Activated CD8-positive, alpha-beta memory T cell treated with anti-CD3 and anti-CD28 coated beads, Interleukin-2, amount 10 ng/mL, durations not matched to agents 7 days and 5 days (primary cell): Measurements from ENCODE around the gene ZNF281. TPM values are rescaled to one million over a fixed set of nuclear protein-coding genes. Genes with fewer than 3 reads are reported as not detected.

Experiments
- ATAC-seq: fragments of 150-1000 bp; cut with Tn5 transposase; one replicate; pipeline ENCODE4 v1.10.0; 2021; ENCODE audit warnings: moderate library complexity
- CTCF ChIA-PET: fragments of 350-600 bp; sonication (Branson Sonifier 250); formaldehyde crosslinking; loops from one replicate; lab custom pipeline; 2021; ENCODE audit warnings: antibody characterized with exemption; lab: Charles Lee
- DNase-seq: peaks from one replicate; pipeline ENCODE4 v3.0.0-alpha.2; 2020
- H3K27ac Mint-ChIP-seq: one replicate; pipeline ENCODE4 v1.8.0; 2021; ENCODE audit warnings: mild to moderate bottlenecking, mixed read lengths
- H3K27me3 Mint-ChIP-seq: one replicate; pipeline ENCODE4 v1.8.0; 2021; ENCODE audit warnings: mixed read lengths
- H3K36me3 Mint-ChIP-seq: one replicate; pipeline ENCODE4 v1.8.0; 2021; ENCODE audit warnings: mild to moderate bottlenecking, mixed read lengths
- H3K4me1 Mint-ChIP-seq: one replicate; pipeline ENCODE4 v1.8.0; 2021; ENCODE audit warnings: mixed read lengths
- H3K4me3 Mint-ChIP-seq: one replicate; pipeline ENCODE4 v1.8.0; 2021; ENCODE audit warnings: mild to moderate bottlenecking, moderate library complexity, mixed read lengths
- H3K9me3 Mint-ChIP-seq: one replicate; pipeline ENCODE4 v1.8.0; 2022; ENCODE audit warnings: low read depth, mixed read lengths
- total RNA-seq, 2 experiments: library from RNA; stranded (reverse); gene quantifications; one replicate each; pipeline ENCODE4 v1.2.3, GENCODE V29; 2021

Gene ZNF281, protein sequence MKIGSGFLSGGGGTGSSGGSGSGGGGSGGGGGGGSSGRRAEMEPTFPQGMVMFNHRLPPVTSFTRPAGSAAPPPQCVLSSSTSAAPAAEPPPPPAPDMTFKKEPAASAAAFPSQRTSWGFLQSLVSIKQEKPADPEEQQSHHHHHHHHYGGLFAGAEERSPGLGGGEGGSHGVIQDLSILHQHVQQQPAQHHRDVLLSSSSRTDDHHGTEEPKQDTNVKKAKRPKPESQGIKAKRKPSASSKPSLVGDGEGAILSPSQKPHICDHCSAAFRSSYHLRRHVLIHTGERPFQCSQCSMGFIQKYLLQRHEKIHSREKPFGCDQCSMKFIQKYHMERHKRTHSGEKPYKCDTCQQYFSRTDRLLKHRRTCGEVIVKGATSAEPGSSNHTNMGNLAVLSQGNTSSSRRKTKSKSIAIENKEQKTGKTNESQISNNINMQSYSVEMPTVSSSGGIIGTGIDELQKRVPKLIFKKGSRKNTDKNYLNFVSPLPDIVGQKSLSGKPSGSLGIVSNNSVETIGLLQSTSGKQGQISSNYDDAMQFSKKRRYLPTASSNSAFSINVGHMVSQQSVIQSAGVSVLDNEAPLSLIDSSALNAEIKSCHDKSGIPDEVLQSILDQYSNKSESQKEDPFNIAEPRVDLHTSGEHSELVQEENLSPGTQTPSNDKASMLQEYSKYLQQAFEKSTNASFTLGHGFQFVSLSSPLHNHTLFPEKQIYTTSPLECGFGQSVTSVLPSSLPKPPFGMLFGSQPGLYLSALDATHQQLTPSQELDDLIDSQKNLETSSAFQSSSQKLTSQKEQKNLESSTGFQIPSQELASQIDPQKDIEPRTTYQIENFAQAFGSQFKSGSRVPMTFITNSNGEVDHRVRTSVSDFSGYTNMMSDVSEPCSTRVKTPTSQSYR
- 10 to 100 TPM; 11.9 to 20.6 TPM for total RNA-seq

DNA sequence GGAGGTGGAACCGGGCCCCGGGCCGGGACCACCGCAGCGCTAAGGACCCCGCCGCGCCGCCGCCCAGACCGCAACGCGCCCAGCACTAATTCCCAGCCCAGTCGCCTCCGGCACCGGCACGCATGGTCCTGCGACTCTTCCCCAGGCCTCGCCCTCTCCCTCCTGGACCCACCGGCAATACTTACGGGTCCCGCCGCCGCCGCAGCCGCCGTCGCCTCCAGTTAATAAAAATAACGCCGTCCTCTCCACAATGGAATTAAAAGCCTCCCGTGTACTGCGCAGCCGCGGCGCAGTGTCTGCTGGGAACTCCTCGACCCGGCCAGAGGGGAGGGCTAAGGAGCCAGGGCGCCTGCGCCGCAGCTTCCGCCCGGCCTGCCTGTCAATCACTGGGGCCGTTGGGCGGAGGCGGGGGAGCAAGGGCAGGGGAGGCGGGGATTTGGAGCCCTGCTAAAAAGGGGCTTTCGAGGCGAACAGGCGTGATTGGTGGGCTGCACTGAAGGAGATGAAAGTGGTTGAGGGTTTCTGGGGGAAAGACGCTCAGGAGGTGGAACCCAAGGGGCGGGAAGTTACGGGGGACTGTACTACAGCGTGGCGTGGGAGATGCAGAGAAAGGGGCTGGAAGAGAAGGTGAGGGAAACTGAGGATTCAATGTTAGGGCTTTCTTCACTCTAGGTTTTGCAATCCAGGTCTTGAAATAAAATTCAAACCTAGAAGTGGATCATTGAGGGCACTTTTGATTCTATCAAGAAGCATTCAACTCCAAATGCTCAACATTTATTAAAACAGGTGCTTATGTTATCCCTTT, at the start of gene ZNF281:
TSS of gene ZNF281 (minus strand) at position 276 of the 805 bp plus-strand sequence. CDS start 331 bp downstream, outside the sequence.
- Mint-ChIP-seq H3K4me3 (peak within 1 kb of the TSS; percentile 90), H3K36me3 (peaks cover 33% of the 10 kb centered on the region), H3K27ac (peak within 1 kb of the TSS; percentile 94), H3K27me3 (peaks cover 2% of the 10 kb centered on the region), H3K4me1 (peaks cover 48% of the 10 kb centered on the region), H3K9me3 (no peaks in the 10 kb centered on the region)
- CTCF ChIA-PET, result interaction anchor here (1.4 kb wide), 1 partner anchor 28 kb away, joined by 4 read pairs; no protein-coding TSS in a partner anchor
- DNase-seq, result peak; percentile 98
- peak; percentile 99 for ATAC-seq

DNA sequence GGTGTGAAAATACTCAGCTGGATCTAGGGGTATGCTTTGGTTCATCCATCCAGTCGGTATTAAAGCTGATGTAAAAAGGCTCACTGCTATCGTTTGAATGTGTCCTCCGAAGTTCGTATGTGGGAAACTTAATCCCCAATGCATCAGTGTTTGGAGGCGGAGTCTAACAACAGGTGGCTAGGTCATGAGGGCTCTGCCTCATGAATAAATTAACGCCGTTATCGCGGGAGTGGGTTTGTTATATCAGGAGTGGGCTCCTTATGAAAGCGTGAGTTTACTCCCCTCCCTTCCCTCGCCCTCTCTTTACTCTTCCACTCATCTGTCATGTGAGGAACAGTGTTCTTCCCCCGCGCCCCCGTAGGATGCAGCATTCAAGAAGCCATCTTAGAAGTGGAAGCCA, 48.9 kb upstream of the ZNF281 start:
- Mint-ChIP-seq H3K4me1 (no peaks in the 10 kb centered on the region), H3K9me3 (no peaks in the 10 kb centered on the region), H3K27ac (no peak overlapping the region), H3K27me3 (peaks cover 20% of the 10 kb centered on the region), H3K36me3 (no peaks in the 10 kb centered on the region), H3K4me3 (no peak overlapping the region)
- DNase-seq, result no peak
- no peak for ATAC-seq
- CTCF ChIA-PET, result no interaction called here

DNA sequence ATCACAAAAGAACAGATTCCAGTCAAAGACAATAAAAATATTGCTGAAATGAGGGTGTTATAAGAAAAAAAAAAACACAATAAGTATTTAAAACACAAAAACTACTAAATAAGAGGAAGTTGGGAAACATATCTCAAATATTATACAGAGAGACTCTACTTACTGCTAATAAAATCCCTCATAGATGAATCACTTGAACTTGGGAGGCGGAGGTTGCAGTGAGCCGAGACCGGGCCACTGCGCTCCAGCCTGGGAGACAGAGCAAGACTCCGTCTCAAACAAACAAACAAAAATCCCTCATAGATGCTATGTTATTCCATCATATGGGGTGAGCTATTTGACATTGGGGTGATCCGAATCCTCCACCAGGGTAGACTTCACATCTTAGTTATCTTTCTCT, 48.0 kb upstream of the ZNF281 start:
- Mint-ChIP-seq H3K27ac (no peak overlapping the region), H3K9me3 (no peaks in the 10 kb centered on the region), H3K4me1 (no peaks in the 10 kb centered on the region), H3K27me3 (peaks cover 18% of the 10 kb centered on the region), H3K4me3 (no peak overlapping the region), H3K36me3 (no peaks in the 10 kb centered on the region)
- CTCF ChIA-PET, result interaction anchor here (0.6 kb wide), 1 partner anchor 59 kb away, joined by 3 read pairs; no protein-coding TSS in a partner anchor
- no peak for ATAC-seq
- no peak for DNase-seq

DNA sequence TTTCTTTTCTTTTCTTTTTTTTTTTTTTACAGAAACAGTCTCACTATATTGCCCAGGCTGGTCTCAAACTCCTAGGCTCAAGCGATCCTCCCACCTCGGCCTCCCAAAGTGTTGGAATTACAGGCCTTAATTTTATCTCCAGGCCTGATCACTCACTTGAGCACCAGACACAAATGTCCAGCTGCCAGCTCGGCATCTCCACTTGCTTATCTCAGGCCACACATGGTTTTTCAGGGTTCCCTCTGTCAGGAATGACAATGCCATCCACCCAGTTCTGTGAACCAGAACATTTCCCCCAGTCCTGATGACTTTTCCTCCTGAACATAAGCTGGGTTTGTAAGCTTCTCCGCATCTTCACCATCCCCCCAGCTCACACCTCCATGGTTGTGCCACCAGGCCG, 44.6 kb upstream of the ZNF281 start:
- Mint-ChIP-seq H3K36me3 (no peaks in the 10 kb centered on the region), H3K27ac (no peak overlapping the region), H3K4me3 (no peak overlapping the region), H3K9me3 (no peaks in the 10 kb centered on the region), H3K4me1 (peaks cover 3% of the 10 kb centered on the region), H3K27me3 (peaks cover 22% of the 10 kb centered on the region)
- no peak for ATAC-seq
- CTCF ChIA-PET, result interaction anchor here (1.3 kb wide), 1 partner anchor 137 kb away, joined by 3 read pairs; no protein-coding TSS in a partner anchor
- no peak for DNase-seq

DNA sequence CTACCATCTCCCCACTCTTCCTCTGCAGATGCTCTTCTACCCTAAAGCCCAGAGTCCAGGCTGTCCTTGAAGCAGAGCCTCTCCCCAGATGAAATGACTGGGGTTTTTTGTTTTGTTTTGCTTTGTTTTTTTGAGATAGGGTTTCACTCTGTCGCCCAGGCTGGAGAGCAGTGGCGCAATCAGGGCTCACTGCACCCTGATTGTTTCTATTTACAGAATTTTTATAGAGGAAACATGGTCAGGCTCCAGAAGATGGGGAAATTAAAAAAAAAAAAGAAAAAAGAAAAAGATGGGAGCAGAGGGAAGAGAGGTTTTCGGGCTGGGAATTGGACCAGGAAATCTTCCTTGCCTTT, 43.7 kb upstream of the ZNF281 start:
- CTCF ChIA-PET, result interaction anchor here (1.3 kb wide), 1 partner anchor 136 kb away, joined by 3 read pairs; no protein-coding TSS in a partner anchor
- Mint-ChIP-seq H3K4me1 (peaks cover 5% of the 10 kb centered on the region), H3K9me3 (no peaks in the 10 kb centered on the region), H3K27me3 (peaks cover 22% of the 10 kb centered on the region), H3K27ac (no peak overlapping the region), H3K36me3 (no peaks in the 10 kb centered on the region), H3K4me3 (no peak overlapping the region)
- ATAC-seq (no peak), DNase-seq (no peak)

DNA sequence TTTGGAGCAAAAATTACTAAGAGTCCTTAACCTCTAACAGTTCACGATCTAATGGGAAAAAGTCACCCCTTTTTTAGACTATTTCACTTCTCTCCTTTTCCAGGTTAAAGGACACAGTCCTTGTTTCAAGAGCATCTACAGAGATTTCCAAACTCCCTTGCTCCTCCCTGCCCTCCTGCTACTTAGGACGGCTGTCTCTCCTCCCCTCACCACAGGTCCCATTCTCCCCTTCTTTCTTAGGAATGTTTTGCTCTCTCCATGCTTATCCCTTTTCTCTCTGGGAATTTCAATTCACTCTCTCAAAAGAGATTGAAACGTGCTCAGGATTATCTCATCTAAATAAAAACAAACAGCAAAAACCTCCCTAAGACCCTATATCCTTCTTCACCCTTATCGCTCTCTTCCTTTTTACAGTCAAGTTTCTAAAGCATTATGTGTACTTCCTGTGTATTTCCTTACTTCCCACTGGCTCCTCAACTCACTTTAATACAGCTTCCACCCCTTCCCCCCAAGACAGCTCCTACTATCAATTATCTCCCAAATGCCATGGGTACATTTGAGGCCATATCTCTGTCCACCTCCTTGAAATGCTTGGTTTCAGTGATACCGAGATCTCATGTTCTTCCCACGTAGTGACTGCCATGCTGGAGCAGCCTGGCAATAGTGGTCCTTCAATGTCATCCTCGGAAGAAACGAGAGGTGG, 43.2 kb upstream of the ZNF281 start:
- CTCF ChIA-PET, result no interaction called here
- Mint-ChIP-seq H3K36me3 (peaks cover 3% of the 10 kb centered on the region), H3K27ac (no peak overlapping the region)

DNA sequence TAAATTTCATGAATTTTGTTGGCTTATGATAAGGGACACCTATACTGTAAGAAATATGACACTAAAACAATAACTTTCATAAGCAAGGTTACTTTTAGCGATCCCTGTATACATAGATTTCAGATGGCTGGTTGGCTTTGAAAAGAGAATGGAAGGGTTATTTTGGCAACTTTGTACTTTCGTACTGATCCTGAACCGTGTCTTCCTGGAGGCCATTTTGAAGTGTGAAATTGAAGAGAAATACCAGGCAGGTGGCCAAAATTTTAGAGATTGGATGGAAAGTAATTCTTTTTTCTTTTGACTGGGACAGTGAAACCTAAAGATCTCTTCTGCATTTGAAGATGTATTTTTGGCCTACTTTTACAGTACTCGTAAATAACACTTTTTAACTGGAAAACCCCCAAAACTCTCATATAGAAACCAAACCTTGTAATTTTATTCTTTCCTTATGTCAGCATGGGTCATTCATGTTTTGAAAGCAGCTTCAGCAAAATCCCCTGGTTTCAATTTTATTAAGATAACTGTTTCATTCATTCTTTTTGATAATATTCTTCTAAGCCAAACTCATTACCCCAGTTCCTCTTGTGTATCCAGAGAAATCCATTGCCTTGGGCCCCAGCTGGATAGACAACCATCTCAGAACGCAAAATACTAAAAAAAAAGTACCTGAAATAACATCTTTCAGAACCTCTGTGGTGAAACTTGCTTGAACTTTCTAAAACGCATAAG, 38.4 kb upstream of the ZNF281 start:
- Mint-ChIP-seq H3K9me3 (peaks cover 3% of the 10 kb centered on the region), H3K36me3 (peaks cover 16% of the 10 kb centered on the region), H3K4me1 (peaks cover 22% of the 10 kb centered on the region), H3K27ac (peak overlapping the region; percentile 47), H3K4me3 (no peak overlapping the region), H3K27me3 (peaks cover 19% of the 10 kb centered on the region)
- ATAC-seq (peak; percentile 66), DNase-seq (no peak)
- CTCF ChIA-PET, result no interaction called here

More for the DNA sequence above, 43.2 kb upstream of the ZNF281 start:
- peaks cover 21% of the 10 kb centered on the region for H3K27me3 Mint-ChIP-seq
- ATAC-seq, result no peak
- no peak for DNase-seq
- no peak overlapping the region for H3K4me3 Mint-ChIP-seq
- H3K4me1 Mint-ChIP-seq, result peaks cover 10% of the 10 kb centered on the region
- no peaks in the 10 kb centered on the region for H3K9me3 Mint-ChIP-seq

DNA sequence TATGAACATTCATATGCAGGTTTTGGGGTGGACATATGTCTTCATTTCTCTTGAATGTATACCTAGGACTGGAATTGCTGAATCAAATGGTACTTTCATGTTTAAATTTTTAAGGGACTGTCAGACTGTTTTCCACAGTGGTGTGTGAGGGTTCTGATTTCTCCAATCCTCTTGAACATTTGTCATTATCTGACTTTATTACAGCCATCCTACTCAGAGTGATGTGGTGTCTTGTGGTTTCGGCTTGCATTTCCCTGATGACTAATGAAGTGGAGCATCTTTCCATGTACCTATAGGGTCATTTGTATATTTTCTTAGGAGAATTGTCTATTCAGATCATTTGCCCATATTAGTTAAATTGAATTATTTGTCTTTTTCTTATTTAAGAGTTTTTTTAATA, 35.4 kb upstream of the ZNF281 start:
- peaks cover 16% of the 10 kb centered on the region for H3K36me3 Mint-ChIP-seq
- ATAC-seq, result peak; percentile 33

DNA sequence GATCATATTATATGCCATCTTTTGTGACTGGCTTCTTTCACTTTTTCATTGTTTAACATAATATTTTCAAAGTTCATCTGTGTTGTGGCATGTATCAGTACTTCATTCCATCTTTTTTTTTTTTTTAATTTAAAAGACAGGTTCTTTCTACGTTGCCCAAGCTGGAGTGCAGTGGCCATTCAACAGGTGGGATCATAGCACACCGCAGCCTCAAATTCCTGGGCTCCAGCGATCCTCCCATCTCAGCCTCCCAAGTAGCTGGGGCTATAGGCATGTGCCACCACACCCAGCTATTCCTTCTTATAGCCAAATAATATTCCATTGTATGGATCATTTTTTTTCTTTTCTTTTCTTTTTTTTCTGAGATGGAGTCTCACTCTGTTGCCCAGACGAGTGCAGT, 34.6 kb upstream of the ZNF281 start:
- no peak for ATAC-seq
- peaks cover 12% of the 10 kb centered on the region for H3K27me3 Mint-ChIP-seq
- H3K36me3 Mint-ChIP-seq, result peaks cover 16% of the 10 kb centered on the region
- peaks cover 3% of the 10 kb centered on the region for H3K9me3 Mint-ChIP-seq
- no peak for DNase-seq
- H3K4me3 Mint-ChIP-seq, result no peak overlapping the region
- CTCF ChIA-PET, result no interaction called here
- H3K27ac Mint-ChIP-seq, result no peak overlapping the region
- peaks cover 19% of the 10 kb centered on the region for H3K4me1 Mint-ChIP-seq

More for the DNA sequence above, 35.4 kb upstream of the ZNF281 start:
- CTCF ChIA-PET, result no interaction called here
- H3K9me3 Mint-ChIP-seq, result peaks cover 3% of the 10 kb centered on the region
- H3K27me3 Mint-ChIP-seq, result peaks cover 10% of the 10 kb centered on the region
- H3K4me1 Mint-ChIP-seq, result peaks cover 22% of the 10 kb centered on the region
- no peak overlapping the region for H3K4me3 Mint-ChIP-seq
- no peak for DNase-seq
- H3K27ac Mint-ChIP-seq, result no peak overlapping the region

DNA sequence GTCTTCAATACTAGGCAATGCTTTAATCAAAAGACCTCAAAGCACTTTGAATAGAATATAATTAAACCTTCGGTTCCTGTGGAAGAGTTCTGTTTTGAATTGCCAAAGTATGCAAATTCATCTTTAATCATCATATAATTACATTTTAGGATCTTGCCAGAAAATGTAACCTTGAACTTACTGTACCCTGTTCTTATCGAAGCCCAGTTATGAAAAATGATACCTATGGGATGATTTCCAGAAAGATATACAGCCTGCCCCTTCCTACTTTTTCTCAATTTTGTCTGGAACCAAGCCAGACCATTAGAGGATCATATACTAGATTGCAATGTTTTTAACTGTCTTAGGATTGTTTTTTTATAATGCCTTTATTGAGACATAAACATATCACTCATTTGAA, 34.0 kb upstream of the ZNF281 start:
- ATAC-seq (no peak), DNase-seq (no peak)
- no peak overlapping the region for H3K27ac Mint-ChIP-seq
- H3K27me3 Mint-ChIP-seq, result peaks cover 12% of the 10 kb centered on the region
- peaks cover 16% of the 10 kb centered on the region for H3K36me3 Mint-ChIP-seq
- no peak overlapping the region for H3K4me3 Mint-ChIP-seq
- peaks cover 20% of the 10 kb centered on the region for H3K4me1 Mint-ChIP-seq
- peaks cover 3% of the 10 kb centered on the region for H3K9me3 Mint-ChIP-seq
- CTCF ChIA-PET, result no interaction called here

DNA sequence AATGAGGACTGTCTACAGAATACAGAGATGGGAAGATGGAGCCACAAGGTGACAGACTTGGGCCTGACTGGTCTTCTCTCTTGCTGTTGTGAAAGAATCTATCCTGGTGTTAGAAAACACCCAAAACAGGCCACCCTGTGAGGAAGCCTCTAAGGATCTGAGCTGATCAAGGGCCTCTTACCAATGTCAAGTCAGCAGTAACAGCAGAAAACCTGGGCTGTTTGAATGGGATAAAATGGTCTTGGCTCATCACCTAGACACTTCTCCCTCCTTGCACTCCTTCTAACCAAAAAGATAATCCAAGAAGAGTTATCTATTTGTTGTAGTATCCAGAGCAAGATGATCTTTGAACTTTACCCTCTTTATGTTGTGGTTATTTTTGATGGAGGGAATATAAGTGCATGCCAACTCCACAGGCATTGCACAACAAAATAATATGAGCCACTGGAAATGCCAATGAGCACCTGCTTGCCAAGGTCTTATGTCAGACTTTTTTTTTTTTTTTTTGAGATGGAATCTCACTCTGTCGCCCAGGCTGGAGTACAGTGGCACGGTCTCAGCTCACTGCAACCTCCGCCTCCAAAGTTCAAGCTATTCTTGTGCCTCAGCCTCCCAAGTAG, 32.8 kb upstream of the ZNF281 start:
- no peak overlapping the region for H3K4me3 Mint-ChIP-seq
- H3K9me3 Mint-ChIP-seq, result peaks cover 3% of the 10 kb centered on the region
- H3K36me3 Mint-ChIP-seq, result peaks cover 14% of the 10 kb centered on the region
- H3K27me3 Mint-ChIP-seq, result peaks cover 10% of the 10 kb centered on the region
- DNase-seq, result no peak
- H3K4me1 Mint-ChIP-seq, result peaks cover 13% of the 10 kb centered on the region
- ATAC-seq, result no peak
- CTCF ChIA-PET, result no interaction called here
- no peak overlapping the region for H3K27ac Mint-ChIP-seq

DNA sequence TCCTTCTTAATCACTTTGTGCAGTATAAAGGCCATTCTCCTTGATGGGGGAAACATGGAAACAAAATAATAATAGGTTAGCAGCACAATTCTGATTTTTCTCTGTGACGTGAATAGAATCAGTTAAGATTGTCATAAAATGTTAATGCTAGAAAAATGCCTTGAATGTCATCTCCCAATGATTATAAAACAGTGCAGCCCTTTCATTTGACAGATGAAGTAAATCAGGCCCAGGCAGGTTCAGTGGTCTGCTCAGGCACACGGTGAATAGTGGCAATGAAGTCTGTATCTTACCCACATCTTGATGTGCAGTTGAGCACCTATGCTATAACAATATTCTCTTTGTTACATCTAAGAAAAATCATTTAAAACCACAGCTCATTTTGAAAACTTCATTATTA, 32.2 kb upstream of the ZNF281 start:
- no peak for DNase-seq
- CTCF ChIA-PET, result no interaction called here
- H3K36me3 Mint-ChIP-seq, result peaks cover 11% of the 10 kb centered on the region
- no peak for ATAC-seq
- H3K9me3 Mint-ChIP-seq, result peaks cover 3% of the 10 kb centered on the region
- H3K4me1 Mint-ChIP-seq, result peaks cover 16% of the 10 kb centered on the region
- no peak overlapping the region for H3K27ac Mint-ChIP-seq
- H3K4me3 Mint-ChIP-seq, result no peak overlapping the region
- H3K27me3 Mint-ChIP-seq, result peaks cover 9% of the 10 kb centered on the region
